Measurements from ENCODE around the gene RANBP3L.

RANBP3L gene

GRCh38 chr5:36227046-36227445 is 74.7 kb downstream of the RANBP3L start:
- no peak for TF ChIP-seq CTCF (IDR thresholded peaks at IDR 0.05; ENCODE audit: control insufficient read depth, insufficient read depth, low read depth, low read length, missing control alignments)
- no peak for DNase-seq (ENCODE audit: low read depth)
- no peak overlapping the region for H3K4me3 ChIP-seq (ENCODE audit: control insufficient read depth, low read depth, low read length)

GRCh38 chr5:36222620-36223019 is 79.1 kb downstream of the RANBP3L start:
- H3K4me3 ChIP-seq (ENCODE audit: control insufficient read depth, low read depth, low read length) = no peak overlapping the region
- TF ChIP-seq CTCF (IDR thresholded peaks at IDR 0.05; ENCODE audit: control insufficient read depth, insufficient read depth, low read depth, low read length, missing control alignments) = no peak
- no peak for DNase-seq (ENCODE audit: low read depth)

GRCh38 chr5:36217988-36218387 is 83.7 kb downstream of the RANBP3L start:
- H3K4me3 ChIP-seq (ENCODE audit: control insufficient read depth, low read depth, low read length) = no peak overlapping the region
- DNase-seq (ENCODE audit: low read depth) = no peak
- no peak for TF ChIP-seq CTCF (IDR thresholded peaks at IDR 0.05; ENCODE audit: control insufficient read depth, insufficient read depth, low read depth, low read length, missing control alignments)

GRCh38 chr5:36217567-36217966 is 84.1 kb downstream of the RANBP3L start:
- H3K4me3 ChIP-seq (ENCODE audit: control insufficient read depth, low read depth, low read length) = no peak overlapping the region
- DNase-seq (ENCODE audit: low read depth) = no peak
- TF ChIP-seq CTCF (IDR thresholded peaks at IDR 0.05; ENCODE audit: control insufficient read depth, insufficient read depth, low read depth, low read length, missing control alignments) = no peak

- TF ChIP-seq CTCF (IDR thresholded peaks at IDR 0.05; ENCODE audit: control insufficient read depth, insufficient read depth, low read depth, low read length, missing control alignments) = no peak
Measured at GRCh38 chr5:36215910-36216309, 85.8 kb downstream of the RANBP3L start.

GRCh38 chr5:36214436-36214835 is 87.3 kb downstream of the RANBP3L start:
- no peak for TF ChIP-seq CTCF (IDR thresholded peaks at IDR 0.05; ENCODE audit: control insufficient read depth, insufficient read depth, low read depth, low read length, missing control alignments)

More at GRCh38 chr5:36215910-36216309, 85.8 kb downstream of the RANBP3L start:
- DNase-seq (ENCODE audit: low read depth) = no peak
- H3K4me3 ChIP-seq (ENCODE audit: control insufficient read depth, low read depth, low read length) = no peak overlapping the region

GRCh38 chr5:36209664-36210063 is 92.0 kb downstream of the RANBP3L start:
- H3K4me3 ChIP-seq (ENCODE audit: control insufficient read depth, low read depth, low read length) = no peak overlapping the region
- DNase-seq (ENCODE audit: low read depth) = no peak
- TF ChIP-seq CTCF (IDR thresholded peaks at IDR 0.05; ENCODE audit: control insufficient read depth, insufficient read depth, low read depth, low read length, missing control alignments) = no peak

More at GRCh38 chr5:36214436-36214835, 87.3 kb downstream of the RANBP3L start:
- no peak for DNase-seq (ENCODE audit: low read depth)
- H3K4me3 ChIP-seq (ENCODE audit: control insufficient read depth, low read depth, low read length) = no peak overlapping the region
